Neural cell (in vitro differentiated cells): ENCODE results near the gene PEAK1.

Experiments used
- CTCF ChIP-seq: fragments of 450-650 bp; IDR thresholded peaks from 2 replicates; pipeline ENCODE4 v1.5.1; 2014; ENCODE audit warnings: antibody characterized with exemption, mild to moderate bottlenecking, moderate library complexity; ENCODE audit not compliant: poor library complexity, severe bottlenecking
- EP300 ChIP-seq: fragments of 450-650 bp; conservative IDR thresholded peaks from 2 replicates; pipeline ENCODE4 v1.6.1; 2014; ENCODE audit warnings: antibody characterized with exemption, mild to moderate bottlenecking, moderate library complexity; ENCODE audit not compliant: poor library complexity, severe bottlenecking
- EZH2 ChIP-seq: fragments of 200-600, 300-800 bp; shearing (Covaris generic), sonication (generic); IDR thresholded peaks from 2 replicates; pipeline ENCODE4 v1.6.1; 2014; ENCODE audit warnings: antibody characterized with exemption, low read length, borderline replicate concordance, mild to moderate bottlenecking; ENCODE audit not compliant: insufficient read depth, poor library complexity, severe bottlenecking
- MXI1 ChIP-seq: fragments of 450-650 bp; conservative IDR thresholded peaks from 2 replicates; pipeline ENCODE4 v1.6.1; 2014; ENCODE audit warnings: antibody characterized with exemption, mild to moderate bottlenecking; ENCODE audit not compliant: poor library complexity, severe bottlenecking
- POLR2AphosphoS5 ChIP-seq: IDR thresholded peaks from 2 replicates; pipeline ENCODE4 v1.6.1; 2012
- RAD21 ChIP-seq: fragments of 450-650 bp; conservative IDR thresholded peaks from 2 replicates; pipeline ENCODE4 v1.6.1; 2014; ENCODE audit warnings: antibody characterized with exemption, mild to moderate bottlenecking, moderate library complexity
- REST ChIP-seq: IDR thresholded peaks from 2 replicates; pipeline ENCODE4 v1.6.1; 2012; ENCODE audit warnings: borderline replicate concordance
- SMC3 ChIP-seq: fragments of 450-650 bp; conservative IDR thresholded peaks from 2 replicates; pipeline ENCODE4 v1.6.1; 2014; ENCODE audit warnings: antibody characterized with exemption, mild to moderate bottlenecking, moderate library complexity; ENCODE audit not compliant: poor library complexity
- TAF1 ChIP-seq: IDR thresholded peaks from 2 replicates; pipeline ENCODE4 v1.6.1; 2012; ENCODE audit warnings: low read depth

- no peak for TF ChIP-seq CTCF
- TF ChIP-seq EZH2 = no peak
- TF ChIP-seq POLR2AphosphoS5 = no peak
- no peak for TF ChIP-seq TAF1
- TF ChIP-seq SMC3 = no peak
- TF ChIP-seq EP300 = no peak
- no peak for TF ChIP-seq REST
- TF ChIP-seq RAD21 = no peak
- no peak for TF ChIP-seq MXI1
Measured at GRCh38 chr15:77235566-77235965, 184.3 kb downstream of the PEAK1 start.
